ENCODE measurements around the gene REV3L. TPM values are rescaled to one million over a fixed set of nuclear protein-coding genes. Genes with fewer than 3 reads are reported as not detected.

REV3L gene
- total RNA-seq, 1 experiment from 2014 or later: 5.3 TPM

DNA sequence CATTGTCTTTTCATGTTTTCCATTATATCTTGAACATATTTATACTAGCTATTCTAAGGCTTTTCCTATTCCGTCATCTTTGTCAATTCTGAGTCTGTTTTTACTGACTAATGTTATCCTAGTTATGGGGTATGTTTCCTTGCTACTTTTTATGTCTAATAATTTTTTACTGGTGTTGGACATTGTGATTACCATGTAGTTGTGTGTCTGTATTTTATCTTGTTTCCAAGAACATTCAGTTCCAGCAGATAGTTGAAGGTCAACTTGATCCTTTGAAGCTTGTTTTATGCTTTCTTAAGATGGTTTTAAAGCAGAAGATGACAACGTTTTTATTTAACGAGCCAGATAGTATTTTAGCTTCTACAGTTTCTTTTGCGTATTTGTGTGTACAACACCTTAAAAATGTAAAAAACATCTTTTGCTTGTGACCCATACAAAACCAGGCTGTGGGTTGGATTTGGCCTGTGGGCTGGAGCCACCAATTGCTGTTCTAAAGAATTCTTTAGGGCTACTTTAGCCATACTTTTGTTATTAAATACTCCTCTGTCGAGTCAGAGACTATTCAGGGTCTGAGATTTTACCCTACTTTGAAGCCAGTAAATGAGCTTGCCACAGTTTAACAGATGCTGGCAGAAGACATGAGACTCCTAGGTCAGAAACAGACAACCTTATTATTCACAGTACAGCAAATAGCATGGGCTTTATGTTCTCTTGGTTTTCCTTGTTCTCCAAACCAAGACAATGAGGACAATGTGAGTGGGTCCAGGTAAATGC lies 38.7 kb upstream of the REV3L start:
- H2BK12ac ChIP-seq (ENCODE audit: insufficient read length, low read depth, low read length): no peak overlapping the region
- no peak overlapping the region for H2BK20ac ChIP-seq (ENCODE audit: low read depth, low read length, poor library complexity, severe bottlenecking)
- peaks cover 5% of the 10 kb centered on the region; the same call in 1 of the 2 replicates for H3K4me1 ChIP-seq (ENCODE audit: insufficient read depth, low read length)
- peaks cover 0 to 3% of the 10 kb centered on the region in 2 experiments; a peak in 2 of 5 replicates for H3K9me3 Mint-ChIP-seq
- no peaks in the 10 kb centered on the region for H3K9me3 ChIP-seq (ENCODE audit: control insufficient read depth, low read depth, low read length)
- H3K4me3 Mint-ChIP-seq: no peak overlapping the region
- H3K36me3 Mint-ChIP-seq (ENCODE audit: insufficient read depth in 1 of 3, low read depth in 3 of 3): no peaks in the 10 kb centered on the region; a peak in 2 of 7 replicates
- no peaks in the 10 kb centered on the region for H3K23me2 ChIP-seq (ENCODE audit: insufficient read length, low read depth, low read length, poor library complexity, severe bottlenecking)
- H3K18ac ChIP-seq (ENCODE audit: insufficient read length, low read depth, low read length): no peak overlapping the region
- H3K27ac Mint-ChIP-seq: no peak overlapping the region
- WGBS (ENCODE audit: extremely low coverage, insufficient read length, low lambda C conversion rate): no CpG with 5 or more reads among the region's 5 CpGs
- H4K20me1 ChIP-seq (ENCODE audit: control insufficient read depth, insufficient read depth, insufficient read length): no peaks in the 10 kb centered on the region
- H3K56ac ChIP-seq (ENCODE audit: insufficient read length, low read depth, low read length): no peak overlapping the region
- no peak overlapping the region for H3T11ph ChIP-seq (ENCODE audit: low read length)
- no peak overlapping the region for H2BK5ac ChIP-seq (ENCODE audit: insufficient read length, low read length)
- no peak overlapping the region for H3K9ac ChIP-seq (ENCODE audit: extremely low read depth, insufficient read length, low read length)
- H3K27ac ChIP-seq (ENCODE audit: insufficient read length, low read depth, low read length): no peak overlapping the region
- no peak overlapping the region for H2BK120ac ChIP-seq (ENCODE audit: low read depth, low read length, poor library complexity, severe bottlenecking)
- DNase-seq: no peak
- H4K5ac ChIP-seq (ENCODE audit: insufficient read length, low read depth, low read length): no peak overlapping the region
- H3K79me1 ChIP-seq (ENCODE audit: insufficient read depth, low read depth, low read length, poor library complexity, severe bottlenecking): no peaks in the 10 kb centered on the region
- peaks cover 32 to 40% of the 10 kb centered on the region in 2 experiments for H3K4me1 Mint-ChIP-seq
- H3K27me3 Mint-ChIP-seq (ENCODE audit: low read depth): no peaks in the 10 kb centered on the region
- H3K14ac ChIP-seq (ENCODE audit: insufficient read depth, low read length): no peak overlapping the region
- no peak overlapping the region for H2AK5ac ChIP-seq (ENCODE audit: insufficient read length, low read length)
- H2AFZ ChIP-seq (ENCODE audit: low read length): no peak overlapping the region
- H3K27me3 ChIP-seq (ENCODE audit: insufficient read depth, low read length): no peaks in the 10 kb centered on the region
- TF ChIP-seq, protein P1, sequence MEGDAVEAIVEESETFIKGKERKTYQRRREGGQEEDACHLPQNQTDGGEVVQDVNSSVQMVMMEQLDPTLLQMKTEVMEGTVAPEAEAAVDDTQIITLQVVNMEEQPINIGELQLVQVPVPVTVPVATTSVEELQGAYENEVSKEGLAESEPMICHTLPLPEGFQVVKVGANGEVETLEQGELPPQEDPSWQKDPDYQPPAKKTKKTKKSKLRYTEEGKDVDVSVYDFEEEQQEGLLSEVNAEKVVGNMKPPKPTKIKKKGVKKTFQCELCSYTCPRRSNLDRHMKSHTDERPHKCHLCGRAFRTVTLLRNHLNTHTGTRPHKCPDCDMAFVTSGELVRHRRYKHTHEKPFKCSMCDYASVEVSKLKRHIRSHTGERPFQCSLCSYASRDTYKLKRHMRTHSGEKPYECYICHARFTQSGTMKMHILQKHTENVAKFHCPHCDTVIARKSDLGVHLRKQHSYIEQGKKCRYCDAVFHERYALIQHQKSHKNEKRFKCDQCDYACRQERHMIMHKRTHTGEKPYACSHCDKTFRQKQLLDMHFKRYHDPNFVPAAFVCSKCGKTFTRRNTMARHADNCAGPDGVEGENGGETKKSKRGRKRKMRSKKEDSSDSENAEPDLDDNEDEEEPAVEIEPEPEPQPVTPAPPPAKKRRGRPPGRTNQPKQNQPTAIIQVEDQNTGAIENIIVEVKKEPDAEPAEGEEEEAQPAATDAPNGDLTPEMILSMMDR (conservative IDR thresholded peaks at IDR 0.05): no peak
- no peak overlapping the region for H3K4ac ChIP-seq (ENCODE audit: low read depth, low read length)
- H3K4me2 ChIP-seq (ENCODE audit: insufficient read depth, insufficient read length, low read length): no peak overlapping the region
- H4K8ac ChIP-seq (replicated peaks; ENCODE audit: insufficient read length, low read depth, low read length): no peak overlapping the region
- no peak overlapping the region for H4K91ac ChIP-seq (ENCODE audit: insufficient read length, low read depth, low read length)
- no peak overlapping the region for H2BK15ac ChIP-seq (ENCODE audit: low read depth, low read length)
- no peaks in the 10 kb centered on the region for H3K79me2 ChIP-seq (ENCODE audit: insufficient read depth, low read length)
- no peak overlapping the region for H3K23ac ChIP-seq (ENCODE audit: insufficient read length, low read depth, low read length)

All from H9 (cell line).